HG02588 (cell line): Measurements from ENCODE around the gene MAK.
A peak's percentile ranks its signal among the peaks of the same experiment; 100 is the strongest.
"Not testable (repeated sequence)": the region's sequence is repeated elsewhere in the genome, so short reads cannot be mapped to it uniquely, and the experiment has no call there.

ENCODE experiments used
- ATAC-seq: cut with Tn5 transposase; IDR thresholded peaks from one replicate; pipeline ENCODE4 v1.9.1; 2021; ENCODE audit warnings: mild to moderate bottlenecking, moderate library complexity; ENCODE audit not compliant: unreplicated experiment

Gene MAK

GRCh38 chr6:10854922-10855632, 16.7 kb upstream of the MAK start:
- no peak for ATAC-seq

DNA sequence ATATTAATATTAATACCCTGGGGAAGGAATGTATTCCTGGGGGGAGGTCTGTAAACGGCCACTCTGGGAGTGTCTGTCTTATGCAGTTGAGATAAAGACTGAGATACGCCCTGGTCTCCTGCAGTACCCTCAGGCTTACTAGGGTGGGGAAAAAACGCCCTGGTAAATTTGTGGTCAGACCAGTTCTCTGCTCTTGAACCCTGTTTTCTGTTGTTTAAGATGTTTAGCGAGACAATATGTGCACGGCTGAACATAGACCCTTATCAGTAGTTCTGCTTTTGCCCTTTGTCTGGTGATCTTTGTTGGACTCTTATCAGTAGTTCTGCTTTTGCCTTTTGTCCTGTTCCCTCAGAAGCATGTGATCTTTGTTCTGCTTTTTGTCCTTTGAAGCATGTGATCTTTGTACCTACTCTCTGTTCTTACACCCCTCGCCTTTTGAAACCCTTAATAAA, 15.5 kb upstream of the MAK start:
- ATAC-seq: not testable (repeated sequence)

DNA sequence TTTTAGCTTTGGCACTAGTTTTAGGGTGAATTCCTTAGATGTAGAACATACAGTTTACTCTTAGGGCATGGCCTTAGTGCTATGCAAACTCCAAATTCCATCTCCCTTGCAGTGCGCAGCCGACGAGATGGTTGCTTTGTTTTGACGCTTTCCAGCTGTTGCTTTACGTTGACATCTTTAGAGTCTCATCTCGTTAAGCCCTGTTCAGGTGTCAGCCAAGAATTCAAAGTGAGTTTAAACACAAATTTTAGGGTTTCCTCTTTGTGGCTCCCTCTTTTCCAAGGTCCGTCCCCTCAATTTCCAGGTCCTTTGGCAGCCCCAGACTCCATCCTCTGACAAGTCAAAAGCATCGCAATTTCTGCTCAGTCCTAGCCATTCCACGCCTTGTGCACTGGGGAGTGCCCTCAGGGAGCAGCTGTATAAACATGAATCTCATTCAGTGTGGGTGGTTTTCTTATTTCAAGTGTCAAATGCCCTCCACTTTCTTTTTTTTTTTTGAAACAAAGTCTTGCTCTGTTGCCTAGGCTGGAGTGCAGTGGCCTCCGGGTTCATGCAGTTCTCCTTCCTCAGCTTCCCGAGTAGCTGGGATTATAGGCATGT, 14.1 kb upstream of the MAK start:
- ATAC-seq: no peak

DNA sequence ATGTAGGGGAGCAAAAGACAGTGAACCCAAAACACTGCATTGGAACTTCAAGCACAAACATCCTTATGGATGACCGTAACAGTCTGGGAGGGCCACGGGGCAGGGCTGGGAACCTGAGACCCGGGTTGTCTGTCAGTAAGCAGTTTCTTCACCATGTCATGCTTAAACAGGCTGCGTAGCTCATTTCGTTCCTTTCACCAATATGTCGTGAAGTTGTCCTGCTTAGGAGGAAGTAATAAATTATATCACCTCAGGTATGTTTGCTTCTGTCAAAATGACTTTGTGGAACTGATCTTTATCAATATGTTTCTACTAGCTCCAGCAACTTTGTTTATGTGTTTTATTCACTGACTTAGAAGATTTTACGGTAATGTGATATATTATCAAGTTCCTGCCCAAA, 12.4 kb upstream of the MAK start:
- no peak for ATAC-seq

GRCh38 chr6:10849901-10850300, 11.6 kb upstream of the MAK start:
- no peak for ATAC-seq

DNA sequence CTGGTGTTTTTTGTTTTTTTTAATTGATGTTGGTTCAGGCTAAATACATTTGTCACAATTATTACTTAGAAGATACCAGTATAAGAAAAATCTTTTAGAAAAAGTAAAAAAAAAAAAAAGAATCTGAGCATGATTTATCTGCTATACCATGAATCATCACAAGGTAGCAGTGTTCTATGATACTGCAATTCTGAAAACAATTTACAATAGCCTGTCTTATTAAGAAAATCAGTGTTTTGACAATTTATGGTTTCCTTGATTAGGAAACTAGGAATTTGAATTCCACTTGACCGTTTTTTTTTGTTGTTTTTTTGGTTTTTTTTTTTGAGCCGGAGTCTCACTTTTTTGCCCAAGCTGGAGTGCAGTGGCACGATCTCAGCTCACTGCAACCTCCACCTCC, 9.3 kb upstream of the MAK start:
- no peak for ATAC-seq

DNA sequence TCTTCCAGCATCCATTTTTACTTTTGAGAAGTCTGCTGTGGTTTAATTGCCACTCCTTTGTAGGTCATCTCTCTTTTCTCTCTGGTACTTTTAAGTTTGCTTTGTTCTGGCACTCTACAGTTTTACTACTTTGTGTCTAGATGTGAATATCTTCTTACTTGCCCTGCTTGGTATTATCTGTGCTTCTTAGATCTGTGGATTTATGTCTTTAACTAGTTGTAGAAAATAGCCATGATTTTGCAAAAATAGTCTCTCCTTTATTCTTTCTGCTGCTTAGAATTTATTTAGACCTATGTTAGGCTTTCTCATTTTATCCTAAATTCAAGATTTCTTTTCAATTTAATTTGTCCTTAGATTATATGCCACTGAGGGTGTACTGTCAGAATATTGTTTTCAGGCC, 5.2 kb upstream of the MAK start:
- no peak for ATAC-seq

DNA sequence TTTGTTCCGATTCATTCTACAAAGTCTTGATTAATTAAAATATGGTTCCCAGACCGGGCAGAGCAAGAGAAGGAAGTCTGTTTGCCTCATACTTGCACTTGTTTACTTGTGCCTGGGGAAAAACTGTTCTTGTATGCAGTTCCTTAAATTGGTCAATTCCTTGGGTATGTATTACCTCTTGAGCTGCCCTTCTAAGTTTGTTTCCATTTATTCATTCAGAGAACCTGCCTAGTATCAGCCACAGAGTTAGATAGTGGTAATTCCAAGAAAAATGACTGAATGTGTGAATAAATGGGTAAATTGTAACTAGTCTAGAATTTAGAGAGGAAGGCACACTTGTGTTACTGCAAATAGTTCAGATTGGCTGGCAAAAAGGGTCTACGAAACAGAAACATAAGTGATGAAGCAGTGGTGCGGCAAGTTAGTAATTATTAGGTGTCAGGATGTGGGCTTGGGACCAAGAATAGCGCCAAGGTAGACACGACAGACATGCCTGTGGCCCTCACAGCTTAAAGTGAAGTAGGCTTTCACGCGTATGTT, 525 bp upstream of the MAK start:
- ATAC-seq: peak; percentile 72

DNA sequence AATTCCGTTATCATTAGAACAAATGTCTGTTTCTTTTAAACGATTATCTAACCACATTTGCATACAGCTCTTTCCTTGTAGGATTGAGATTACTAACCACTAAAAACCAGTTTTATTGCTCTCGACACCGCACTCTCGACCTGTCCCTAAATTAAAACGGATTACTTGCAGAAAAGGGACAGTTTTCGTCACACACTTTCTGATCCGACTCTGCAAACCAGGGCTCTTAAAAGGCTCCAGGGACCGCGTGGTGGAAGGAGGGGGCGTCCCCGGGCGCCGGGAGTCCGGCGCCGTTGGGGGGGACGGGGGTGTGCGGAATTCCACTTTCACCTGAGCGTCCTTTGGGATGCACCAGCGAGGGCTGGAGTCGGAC, 731 bp downstream of the MAK start:
- no peak for ATAC-seq

DNA sequence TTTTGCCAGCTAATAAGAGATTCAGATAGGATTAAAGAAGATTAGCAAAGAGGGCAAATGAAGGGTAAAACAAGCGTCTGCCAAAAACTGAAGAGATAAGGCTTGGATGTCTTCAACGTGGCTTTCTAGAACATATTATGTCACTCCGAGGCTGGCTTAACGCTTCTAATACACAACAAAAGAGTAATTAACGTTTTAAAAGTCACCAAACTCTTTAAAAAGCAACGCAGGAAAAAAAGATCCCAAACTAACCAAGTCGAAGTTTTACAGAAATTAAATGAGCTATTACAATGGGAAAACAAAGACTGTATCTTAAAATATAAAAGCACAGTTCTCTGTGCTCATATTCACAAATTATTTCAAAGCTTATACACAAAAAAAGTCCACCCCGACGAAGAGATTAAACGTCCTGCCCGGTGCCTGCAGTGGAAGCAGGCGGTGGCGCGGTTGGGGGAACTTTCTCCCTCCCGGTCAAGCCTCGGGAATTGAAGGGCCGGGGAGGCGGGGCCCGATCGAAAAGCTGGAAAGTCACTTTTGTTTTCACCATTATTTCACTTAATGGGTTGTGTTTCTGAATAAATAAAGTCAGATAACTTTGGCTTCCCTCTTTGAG, 1.2 kb downstream of the MAK start:
- no peak for ATAC-seq

DNA sequence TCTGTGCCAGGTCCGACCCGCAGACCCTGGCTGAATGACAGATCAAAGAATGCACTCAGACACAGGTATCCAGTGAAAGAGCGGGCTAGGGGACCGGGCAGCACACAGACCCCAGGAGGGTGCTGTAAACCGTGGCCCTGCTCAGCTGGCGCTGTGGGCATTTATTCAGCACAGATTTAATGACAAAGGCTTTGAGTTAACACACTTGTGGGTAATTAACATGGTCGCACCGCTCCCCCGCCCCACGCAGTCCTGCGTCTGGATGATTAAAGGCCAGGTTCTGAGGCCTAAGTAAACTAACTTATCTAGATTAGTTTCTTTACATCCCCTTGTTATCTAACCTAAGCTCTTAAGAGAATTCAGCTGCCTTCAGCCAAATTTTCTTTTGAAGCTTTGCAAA, 3.5 kb downstream of the MAK start:
- no peak for ATAC-seq

GRCh38 chr6:10831609-10832008, 6.7 kb downstream of the MAK start:
- no peak for ATAC-seq

GRCh38 chr6:10824819-10825218, 13.5 kb downstream of the MAK start:
- ATAC-seq: no peak

GRCh38 chr6:10824297-10824696, 14.0 kb downstream of the MAK start:
- ATAC-seq: no peak

GRCh38 chr6:10814176-10814575, 24.2 kb downstream of the MAK start:
- not testable (repeated sequence) for ATAC-seq

- no peak for ATAC-seq
Observed at GRCh38 chr6:10809098-10809497, 29.2 kb downstream of the MAK start.

- no peak for ATAC-seq
Observed at GRCh38 chr6:10808376-10808775, 30.0 kb downstream of the MAK start.

DNA sequence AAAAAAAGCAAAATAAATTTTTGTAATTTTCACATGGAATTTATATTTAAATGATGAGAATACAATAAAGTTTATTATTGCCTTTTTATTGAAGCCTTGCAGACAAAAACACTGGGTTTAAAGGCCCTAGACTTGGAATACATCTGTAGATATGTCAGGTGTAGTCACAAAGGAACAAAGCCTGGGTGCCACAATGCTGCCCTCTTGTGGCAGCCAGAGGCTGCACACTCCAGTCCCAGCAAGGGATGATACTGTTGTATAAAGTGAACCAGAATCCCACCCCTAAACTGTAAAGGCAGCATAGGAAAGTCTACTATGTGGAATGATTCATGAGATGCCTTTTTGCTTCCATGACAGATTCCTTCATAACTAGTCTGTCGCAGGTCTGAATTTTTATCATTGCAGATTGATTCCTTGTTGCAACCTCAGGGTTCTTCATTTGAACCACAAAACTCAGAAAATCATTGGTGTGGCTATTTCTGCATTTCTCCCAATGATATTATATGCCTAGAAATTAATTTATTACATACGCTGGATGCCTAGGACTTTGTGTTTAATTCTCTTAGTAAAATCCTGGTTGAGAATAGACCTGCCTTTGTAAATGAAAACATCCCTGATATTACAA, 37.0 kb downstream of the MAK start:
- ATAC-seq: peak; percentile 89

- no peak for ATAC-seq
Observed at GRCh38 chr6:10800810-10801209, 37.5 kb downstream of the MAK start.

GRCh38 chr6:10794239-10794638, 44.1 kb downstream of the MAK start:
- ATAC-seq: no peak

- ATAC-seq: no peak
Observed at GRCh38 chr6:10793695-10794094, 44.6 kb downstream of the MAK start.

DNA sequence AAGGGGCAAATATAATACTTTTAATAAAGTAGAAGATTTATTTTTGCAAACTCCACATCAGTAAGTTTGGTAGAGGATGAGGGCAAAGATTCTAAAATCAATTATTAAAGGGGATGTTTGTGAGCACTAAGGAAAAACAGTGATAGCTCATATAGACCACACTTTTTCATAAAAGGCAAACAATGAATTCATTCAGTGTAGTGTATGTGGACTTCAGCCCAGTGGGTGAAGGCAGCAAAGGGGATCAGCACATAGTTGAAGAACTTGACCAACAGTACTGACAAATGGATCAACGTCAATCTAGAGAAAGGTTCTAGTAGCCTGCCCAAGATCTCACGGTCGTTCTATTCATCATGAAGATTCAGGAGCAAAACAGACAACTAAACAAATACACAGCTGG, 45.3 kb downstream of the MAK start:
- no peak for ATAC-seq
